ENCODE results near the gene LYPD4. TPM values are rescaled to one million over a fixed set of nuclear protein-coding genes. Genes with fewer than 3 reads are reported as not detected.
A peak's percentile ranks its signal among the peaks of the same experiment; 100 is the strongest.
"Not testable (repeated sequence)": the region's sequence is repeated elsewhere in the genome, so short reads cannot be mapped to it uniquely, and the experiment has no call there.

LYPD4 gene
- polyA plus RNA-seq, 3 donors: not detected

- no peak for DNase-seq (ENCODE audit: extremely low read depth in 1 of 11, low read depth in 9 of 11, low spot score in 4 of 11)
Observed at GRCh38 chr19:41815301-41815700, 29.2 kb downstream of the LYPD4 start.

- DNase-seq (ENCODE audit: extremely low read depth in 1 of 11, low read depth in 9 of 11, low spot score in 4 of 11): no peak
Observed at GRCh38 chr19:41813911-41814310, 30.6 kb downstream of the LYPD4 start.

GRCh38 chr19:41811981-41812380 lies 32.5 kb downstream of the LYPD4 start:
- no peak for DNase-seq (ENCODE audit: extremely low read depth in 1 of 11, low read depth in 9 of 11, low spot score in 4 of 11)

GRCh38 chr19:41811036-41811435 lies 33.4 kb downstream of the LYPD4 start:
- no peak for DNase-seq (ENCODE audit: extremely low read depth in 1 of 11, low read depth in 9 of 11, low spot score in 4 of 11)

DNA sequence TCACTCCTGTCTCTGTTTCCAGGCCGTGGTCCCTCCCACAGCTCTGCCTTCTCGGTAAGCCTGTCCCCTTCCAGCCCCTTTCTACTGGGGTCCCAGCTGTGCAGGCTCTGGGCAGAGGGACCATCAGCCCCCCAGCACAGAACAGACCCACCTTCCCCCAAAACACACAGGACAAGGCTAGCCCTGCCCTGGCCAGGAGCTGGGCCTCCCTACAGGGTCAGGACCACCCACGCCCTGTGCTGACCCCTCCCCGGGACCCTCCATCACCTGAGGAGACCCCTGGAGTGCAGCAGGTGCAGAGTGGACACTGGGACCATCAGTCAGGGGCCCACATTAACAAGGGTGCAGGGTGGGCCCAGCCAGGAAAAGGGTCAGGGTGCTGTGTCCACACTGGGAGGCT lies 34.2 kb downstream of the LYPD4 start:
- no peak for DNase-seq (ENCODE audit: extremely low read depth in 1 of 11, low read depth in 9 of 11, low spot score in 4 of 11)

DNA sequence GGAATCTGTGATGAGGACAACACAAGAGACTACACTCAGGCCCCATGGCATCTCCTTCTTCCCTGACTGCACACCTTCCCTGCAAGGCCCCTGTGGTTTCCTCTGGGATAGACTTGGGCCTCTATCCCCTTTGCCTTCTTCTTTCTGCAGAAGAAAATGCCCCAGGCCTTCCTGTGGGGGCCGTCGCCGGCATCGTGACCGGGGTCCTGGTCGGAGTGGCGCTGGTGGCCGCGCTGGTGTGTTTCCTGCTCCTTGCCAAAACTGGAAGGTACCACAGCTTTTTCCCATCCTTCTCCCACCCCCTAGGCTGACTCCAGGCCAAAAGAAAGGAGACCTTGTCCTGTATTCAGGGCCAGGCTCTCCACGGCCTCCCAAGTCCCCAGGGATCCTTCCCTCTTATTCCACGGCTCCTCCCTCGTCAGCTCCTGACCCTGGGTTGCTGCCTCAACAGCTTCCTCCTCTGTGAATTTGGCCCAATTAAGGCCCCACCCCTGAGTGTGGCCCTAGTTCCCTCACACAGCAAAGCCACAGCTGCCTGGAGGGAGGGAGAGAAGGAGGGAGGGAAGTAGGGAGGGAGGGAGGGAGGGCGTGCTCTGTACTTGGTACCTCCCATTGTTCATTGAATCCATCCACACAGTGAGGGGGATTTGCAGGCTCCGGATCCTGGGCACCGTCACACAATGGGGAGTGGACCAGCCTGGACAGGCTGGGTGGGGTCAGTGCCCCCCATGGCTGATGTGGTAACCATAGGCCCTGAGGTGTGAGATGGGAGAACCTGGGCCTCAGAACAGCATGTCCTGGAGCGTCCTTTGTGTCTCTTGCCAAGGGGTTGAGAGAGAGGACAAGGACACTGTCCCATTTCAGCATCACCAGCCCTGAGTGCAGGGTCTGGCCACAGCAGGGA lies 35.6 kb downstream of the LYPD4 start:
- no peak for DNase-seq (ENCODE audit: extremely low read depth in 1 of 11, low read depth in 9 of 11, low spot score in 4 of 11)

DNA sequence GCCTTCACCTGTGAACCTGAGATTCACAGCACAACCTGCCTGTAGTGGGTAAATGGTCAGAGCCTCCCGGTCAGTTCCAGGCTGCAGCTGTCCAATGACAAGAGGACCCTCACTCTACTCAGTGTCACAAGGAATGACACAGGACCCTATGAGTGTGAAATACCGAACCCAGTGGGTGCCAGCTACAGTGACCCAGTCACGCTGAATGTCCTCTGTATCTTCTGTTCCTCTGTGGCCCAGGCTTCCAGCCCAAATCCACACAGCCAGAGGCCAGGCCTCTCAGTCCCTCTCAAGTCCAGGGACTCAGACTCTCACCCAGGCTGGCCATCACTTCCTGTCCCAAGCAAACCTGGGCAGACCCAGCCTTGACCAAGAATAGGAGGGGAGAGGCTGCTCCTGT lies 37.3 kb downstream of the LYPD4 start:
- no peak for DNase-seq (ENCODE audit: extremely low read depth in 1 of 11, low read depth in 9 of 11, low spot score in 4 of 11)

- DNase-seq (ENCODE audit: extremely low read depth in 1 of 11, low read depth in 9 of 11, low spot score in 4 of 11): no peak
Observed at GRCh38 chr19:41804336-41804735, 40.1 kb downstream of the LYPD4 start.

- DNase-seq (ENCODE audit: extremely low read depth in 1 of 11, low read depth in 9 of 11, low spot score in 4 of 11): no peak
Observed at GRCh38 chr19:41802770-41803169, 41.7 kb downstream of the LYPD4 start.

DNA sequence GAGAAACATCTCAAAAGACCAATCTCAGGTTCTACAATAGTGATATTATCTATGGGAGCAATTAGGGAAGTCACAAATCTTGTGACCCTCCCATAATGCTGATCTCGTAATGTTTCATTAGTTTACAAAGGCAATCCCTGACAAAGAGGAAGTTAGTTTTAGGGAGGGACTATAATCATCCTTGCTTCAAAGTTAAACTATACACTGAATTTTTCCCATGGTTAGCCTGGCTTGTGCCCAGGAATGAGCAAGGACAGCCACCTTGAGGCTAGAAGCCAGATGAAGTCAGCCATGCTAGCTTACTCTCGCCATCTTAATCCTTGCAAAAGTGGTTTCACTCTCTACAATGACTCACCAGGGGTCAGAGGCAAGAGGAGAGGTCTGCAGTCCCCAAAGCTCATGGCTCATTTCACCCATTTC lies 42.7 kb downstream of the LYPD4 start:
- no peak for DNase-seq (ENCODE audit: extremely low read depth in 1 of 11, low read depth in 9 of 11, low spot score in 4 of 11)

- DNase-seq (ENCODE audit: extremely low read depth in 1 of 11, low read depth in 9 of 11, low spot score in 4 of 11): no peak
Observed at GRCh38 chr19:41801031-41801430, 43.5 kb downstream of the LYPD4 start.

- peak in 7 of 11 donors; percentile 16 to 43 (median 33) for DNase-seq (ENCODE audit: extremely low read depth in 1 of 11, low read depth in 9 of 11, low spot score in 4 of 11)
Observed at GRCh38 chr19:41799444-41800000, 45.0 kb downstream of the LYPD4 start.

DNA sequence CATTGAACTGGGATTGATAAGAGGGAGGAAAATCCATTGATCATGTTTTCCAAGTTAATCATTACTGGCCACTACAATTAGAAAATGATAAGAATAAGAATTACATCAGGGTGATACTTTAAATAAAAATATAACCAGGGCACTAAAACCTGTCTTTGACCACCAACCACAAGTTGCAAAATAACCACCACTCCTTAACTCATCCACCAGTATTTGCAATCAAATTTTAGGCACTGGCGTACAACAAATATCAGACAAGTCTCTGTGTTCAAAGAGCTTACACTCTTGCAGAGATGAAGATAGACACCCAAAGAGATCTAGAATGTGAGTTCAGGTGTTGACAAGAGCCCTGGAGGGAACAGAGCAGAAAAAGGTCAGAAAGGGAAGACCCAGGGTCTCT lies 47.6 kb downstream of the LYPD4 start:
- DNase-seq (ENCODE audit: extremely low read depth in 1 of 11, low read depth in 9 of 11, low spot score in 4 of 11): no peak

- DNase-seq (ENCODE audit: extremely low read depth in 1 of 11, low read depth in 9 of 11, low spot score in 4 of 11): no peak
Observed at GRCh38 chr19:41796362-41796761, 48.1 kb downstream of the LYPD4 start, which contains the start of gene CEACAM3. TSS of gene CEACAM3 (plus strand) at chr19:41796587. CDS start at chr19:41796678, 91 bp downstream.

- DNase-seq (ENCODE audit: extremely low read depth in 1 of 11, low read depth in 9 of 11, low spot score in 4 of 11): peak in 1 of 11 donors; percentile 5
Observed at GRCh38 chr19:41795031-41795461, 49.4 kb downstream of the LYPD4 start.

DNA sequence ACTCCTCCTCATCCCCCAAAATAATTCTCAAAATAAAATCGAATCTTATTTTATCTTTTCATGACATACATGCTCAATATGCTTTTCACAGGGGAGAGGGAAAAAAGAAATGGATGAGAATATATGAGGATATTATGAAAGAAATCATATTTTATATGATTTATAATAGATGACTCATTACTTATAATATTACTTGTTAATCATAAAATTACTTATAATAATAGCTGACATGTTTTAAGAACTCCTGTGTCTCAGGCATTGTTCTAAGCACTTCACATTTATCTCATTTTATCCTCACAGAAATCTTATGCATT lies 51.1 kb downstream of the LYPD4 start:
- no peak for DNase-seq (ENCODE audit: extremely low read depth in 1 of 11, low read depth in 9 of 11, low spot score in 4 of 11)

DNA sequence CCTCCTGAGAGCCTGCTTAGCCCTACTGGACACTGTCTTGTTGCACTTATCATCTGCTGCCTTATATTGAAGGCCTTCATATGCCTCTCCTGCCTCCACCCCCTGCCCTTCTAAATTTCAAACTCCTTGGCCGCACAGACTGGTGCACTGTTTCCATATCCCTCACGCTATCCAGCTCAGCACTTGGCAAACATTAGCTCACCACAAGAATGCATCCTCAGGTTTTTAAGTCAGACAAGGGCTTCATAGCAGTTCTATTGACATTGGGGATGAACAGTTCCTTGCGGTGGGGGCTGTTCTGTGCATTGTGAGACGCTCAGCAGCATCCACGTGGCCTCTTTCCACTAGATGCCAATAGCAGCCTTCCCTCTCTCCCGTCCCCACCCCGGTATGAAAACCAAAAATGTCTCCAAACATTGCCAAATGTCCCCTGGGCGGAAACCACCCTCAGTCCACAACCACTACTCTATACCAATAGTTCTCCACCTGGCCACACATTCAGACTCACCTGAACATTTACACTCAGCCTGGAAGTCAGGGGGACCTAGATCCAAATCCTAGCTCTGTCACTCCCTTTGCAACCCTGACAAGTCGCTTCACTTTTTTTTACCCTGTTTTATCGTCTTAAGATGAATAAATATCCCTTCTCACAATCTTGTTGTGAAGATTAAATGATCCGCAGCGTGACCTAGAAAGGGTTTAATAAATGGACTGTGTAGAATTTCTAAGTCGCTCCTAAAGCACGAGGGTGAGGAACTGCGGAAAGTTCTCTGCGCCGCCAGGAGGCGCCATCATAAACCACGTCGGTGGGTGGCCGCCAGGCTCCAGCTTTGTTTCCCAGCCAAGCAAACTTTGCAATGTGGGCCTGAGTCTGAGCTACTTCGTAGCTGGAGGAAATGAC lies 51.7 kb downstream of the LYPD4 start:
- peak in 5 of 11 donors; percentile 7 to 27 (median 13) for DNase-seq (ENCODE audit: extremely low read depth in 1 of 11, low read depth in 9 of 11, low spot score in 4 of 11)

DNA sequence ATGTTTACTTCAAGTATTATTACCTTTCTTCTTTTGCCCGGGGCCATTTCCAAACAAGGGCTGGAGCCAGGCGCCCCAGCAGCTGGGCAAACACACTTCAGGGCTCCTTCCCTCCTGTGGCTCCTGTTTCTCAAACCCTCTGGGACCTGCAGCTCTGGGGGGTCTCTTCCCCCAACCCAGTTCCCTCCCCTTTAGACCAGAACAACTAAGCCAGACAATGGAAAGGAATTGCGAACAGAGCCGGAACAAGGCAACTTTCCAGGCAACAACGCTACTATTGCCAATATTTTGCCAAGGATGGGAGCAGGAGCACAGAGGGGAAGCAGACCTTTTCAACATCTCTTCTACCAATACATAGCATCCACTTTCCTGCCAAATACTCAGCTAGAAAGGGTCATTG lies 55.4 kb downstream of the LYPD4 start:
- DNase-seq (ENCODE audit: extremely low read depth in 1 of 11, low read depth in 9 of 11, low spot score in 4 of 11): not testable (repeated sequence)

GRCh38 chr19:41788518-41788917 lies 56.0 kb downstream of the LYPD4 start:
- DNase-seq (ENCODE audit: extremely low read depth in 1 of 11, low read depth in 9 of 11, low spot score in 4 of 11): not testable (repeated sequence)
